GM18517 (cell line): ENCODE data around the gene NAT10.

Experiments
- ATAC-seq: cut with Tn5 transposase; IDR thresholded peaks from one replicate; pipeline ENCODE4 v1.9.1; 2021; ENCODE audit warnings: mild to moderate bottlenecking, moderate library complexity; ENCODE audit not compliant: unreplicated experiment

The NAT10 gene

GRCh38 chr11:34184505-34185015, 79.1 kb downstream of the NAT10 start:
- no peak for ATAC-seq

GRCh38 chr11:34185926-34186841, 80.8 kb downstream of the NAT10 start:
- ATAC-seq, result no peak

GRCh38 chr11:34188181-34188580, 82.8 kb downstream of the NAT10 start:
- ATAC-seq, result no peak

- no peak for ATAC-seq
Observed at GRCh38 chr11:34189191-34189590, 83.8 kb downstream of the NAT10 start.

- ATAC-seq, result no peak
Observed at GRCh38 chr11:34190192-34191139, 85.0 kb downstream of the NAT10 start.

- ATAC-seq, result no peak
Observed at GRCh38 chr11:34191578-34191977, 86.1 kb downstream of the NAT10 start.

- ATAC-seq, result no peak
Observed at GRCh38 chr11:34192481-34193401, 87.3 kb downstream of the NAT10 start.

- no peak for ATAC-seq
Observed at GRCh38 chr11:34194576-34195335, 89.3 kb downstream of the NAT10 start.
